IMR-90 (cell line): ENCODE data around the gene FARS2. TPM values are rescaled to one million over a fixed set of nuclear protein-coding genes. Genes with fewer than 3 reads are reported as not detected.

ENCODE experiments used
- ATAC-seq: fragments of 200-7000 bp; cut with Tn5 transposase; 2 replicates; pipeline ENCODE4 v1.9.1; 2020; ENCODE audit warnings: low read depth, mild to moderate bottlenecking, moderate library complexity
- BruUV-seq: library from RNA; stranded (reverse); fragments of 400-500 nt; replicated peaks from 2 replicates; lab custom pipeline; 2021; lab: Mats Ljungman, UMichigan
- CTCF ChIA-PET: fragments of 300-600 bp; formaldehyde crosslinking; extraction: SDS; loops from one replicate; lab custom pipeline; 2021; ENCODE audit warnings: antibody characterized with exemption; lab: Yijun Ruan, JAX
- POLR2A ChIA-PET: fragments of 300-600 bp; sonication (Branson Sonifier 250); formaldehyde crosslinking; loops from one replicate; lab custom pipeline; 2022; ENCODE audit warnings: antibody characterized with exemption; ENCODE audit not compliant: unreplicated experiment; lab: Charles Lee
- DNase-seq: peaks from one replicate; pipeline ENCODE4 v3.0.0; 2013
- H2AFZ ChIP-seq: replicated peaks from 2 replicates; pipeline ENCODE3; 2013; ENCODE audit warnings: low read length, mild to moderate bottlenecking; ENCODE audit not compliant: poor library complexity
- H2AK5ac ChIP-seq: 2 replicates; pipeline ENCODE4 v1.6.1; 2013; ENCODE audit warnings: low read depth, low read length, inconsistent platforms
- H2AK9ac ChIP-seq: replicated peaks from 2 replicates; pipeline ENCODE3; 2013; ENCODE audit warnings: mild to moderate bottlenecking, low read depth, low read length, moderate library complexity; ENCODE audit not compliant: poor library complexity
- H2BK120ac ChIP-seq: 2 replicates; pipeline ENCODE4 v1.6.1; 2013; ENCODE audit warnings: low read depth, low read length, inconsistent platforms
- H2BK15ac ChIP-seq: 3 replicates; pipeline ENCODE4 v1.6.1; 2013; ENCODE audit warnings: low read depth, low read length, inconsistent platforms
- H2BK20ac ChIP-seq: 2 replicates; pipeline ENCODE4 v1.6.1; 2013; ENCODE audit warnings: low read depth, mild to moderate bottlenecking, inconsistent platforms, low read length, moderate library complexity
- H2BK5ac ChIP-seq: 2 replicates; pipeline ENCODE4 v1.6.1; 2013; ENCODE audit warnings: mild to moderate bottlenecking, low read depth, low read length, inconsistent platforms; ENCODE audit not compliant: poor library complexity, severe bottlenecking
- H3K14ac ChIP-seq: replicated peaks from 2 replicates; pipeline ENCODE4 v1.6.1; 2013; ENCODE audit warnings: low read depth, low read length, inconsistent platforms
- H3K18ac ChIP-seq: 2 replicates; pipeline ENCODE4 v1.6.1; 2013; ENCODE audit warnings: low read depth, low read length, control low read depth
- H3K23ac ChIP-seq: 2 replicates; pipeline ENCODE4 v1.6.1; 2013; ENCODE audit warnings: low read depth, low read length, inconsistent platforms
- H3K27ac ChIP-seq: 2 replicates; pipeline ENCODE4 v1.5.1; 2013; ENCODE audit warnings: mild to moderate bottlenecking, control low read depth, low read length; ENCODE audit not compliant: insufficient read depth
- H3K27me3 ChIP-seq: 2 replicates; pipeline ENCODE4 v1.6.1; 2013; ENCODE audit warnings: low read length; ENCODE audit not compliant: control insufficient read depth, insufficient read depth
- H3K36me3 ChIP-seq: 2 replicates; pipeline ENCODE4 v1.6.1; 2013; ENCODE audit warnings: low read length, mixed read lengths; ENCODE audit not compliant: control insufficient read depth, insufficient read depth
- H3K4ac ChIP-seq: 2 replicates; pipeline ENCODE4 v1.6.1; 2013; ENCODE audit warnings: low read depth, low read length, inconsistent platforms
- H3K4me1 ChIP-seq: 2 replicates; pipeline ENCODE4 v1.6.1; 2013; ENCODE audit warnings: low read length, mixed read lengths; ENCODE audit not compliant: control insufficient read depth, insufficient read depth
- H3K4me2 ChIP-seq: 2 replicates; pipeline ENCODE4 v1.6.1; 2013; ENCODE audit warnings: low read depth, mild to moderate bottlenecking, control low read depth, low read length, moderate library complexity
- H3K4me3 ChIP-seq: 2 replicates; pipeline ENCODE4 v1.5.1; 2013; ENCODE audit warnings: low read depth, mild to moderate bottlenecking, control low read depth, low read length, moderate library complexity; ENCODE audit not compliant: insufficient read depth
- H3K56ac ChIP-seq: 2 replicates; pipeline ENCODE4 v1.6.1; 2013; ENCODE audit warnings: low read length, inconsistent platforms; ENCODE audit not compliant: insufficient read depth; ENCODE audit errors: extremely low read depth
- H3K79me1 ChIP-seq, 2 experiments: 2 replicates each; pipeline ENCODE4 v1.6.1; 2013; ENCODE audit warnings: low read length in 2 of 2, inconsistent platforms in 1 of 2, low read depth in 1 of 2
- H3K9ac ChIP-seq: 2 replicates; pipeline ENCODE4 v1.6.1; 2013; ENCODE audit warnings: low read depth, low read length, control low read depth
- H3K9me1 ChIP-seq: 2 replicates; pipeline ENCODE4 v1.6.1; 2013; ENCODE audit warnings: low read length, inconsistent platforms; ENCODE audit not compliant: insufficient read depth
- H3K9me3 ChIP-seq: 2 replicates; pipeline ENCODE4 v1.6.1; 2013; ENCODE audit warnings: low read length; ENCODE audit not compliant: control insufficient read depth, insufficient read depth
- H4K20me1 ChIP-seq: 2 replicates; pipeline ENCODE4 v1.6.1; 2013; ENCODE audit warnings: low read length, inconsistent platforms; ENCODE audit not compliant: insufficient read depth
- H4K5ac ChIP-seq: 2 replicates; pipeline ENCODE4 v1.6.1; 2013; ENCODE audit warnings: mild to moderate bottlenecking, low read depth, low read length, control low read depth
- H4K8ac ChIP-seq, 2 experiments: 2 replicates each; pipeline ENCODE4 v1.6.1; 2013; ENCODE audit warnings: low read depth in 2 of 2, low read length in 2 of 2, control low read depth in 1 of 2, inconsistent platforms in 1 of 2
- H4K91ac ChIP-seq: 2 replicates; pipeline ENCODE4 v1.6.1; 2013; ENCODE audit warnings: low read depth, low read length, inconsistent platforms; ENCODE audit not compliant: insufficient read depth
- POLR2A ChIP-seq: IDR thresholded peaks from 2 replicates; pipeline ENCODE4 v1.6.1; 2012; ENCODE audit warnings: mild to moderate bottlenecking, low read depth, low read length
- RFX5 ChIP-seq: IDR thresholded peaks from 2 replicates; pipeline ENCODE4 v1.8.0; 2012; ENCODE audit warnings: low read depth, mild to moderate bottlenecking, low read length, moderate library complexity
- SMC3 ChIP-seq: fragments of 150-350 bp; IDR thresholded peaks from 2 replicates; pipeline ENCODE4 v1.6.1; 2016; ENCODE audit warnings: low read depth, mild to moderate bottlenecking, antibody characterized with exemption, low read length, moderate library complexity
- WGBS, 2 experiments: methylation state at CpG; one replicate each; pipeline versions ENCODE4 v1.1.5 to v1.1.7; 2013; ENCODE audit warnings: missing lambda C conversion rate in 2 of 2; ENCODE audit not compliant: insufficient read length in 1 of 2; ENCODE audit errors: extremely low coverage in 2 of 2; 5-methylcytosine and 5-hydroxymethylcytosine counted together
- dilution Hi-C: fragments of 300-500 bp; cut with HindIII; formaldehyde crosslinking; loops from one replicate; pipeline ENCODE4 v1.14.3; 2018; ENCODE audit warnings: low sequenced_read_pairs; ENCODE audit not compliant: unreplicated experiment
- in situ Hi-C: fragments of 300-500 bp; cut with MboI; formaldehyde crosslinking; loops from 3 replicates; pipeline ENCODE4 v1.14.3; 2019; ENCODE audit warnings: low sequenced_read_pairs, inconsistent platforms, mixed read lengths
- intact Hi-C: fragments of 100-400 bp; cut with micrococcal nuclease; formaldehyde crosslinking; loops from 2 replicates; pipeline ENCODE4 v1.10.0; 2022
- polyA plus RNA-seq, 3 experiments: library from polyadenylated mRNA; depleted of rRNA; stranded (reverse); fragments of >200 nt; gene quantifications; 2 replicates each; pipeline ENCODE4 v1.2.3, GENCODE V29; 2012; ENCODE audit warnings: low replicate concordance in 1 of 3
- total RNA-seq: library from RNA; depleted of rRNA; stranded (reverse); fragments of >200 nt; gene quantifications from 2 replicates; pipeline ENCODE4 v1.2.3, GENCODE V29; 2012

Gene FARS2
- total and polyA plus RNA-seq, 2 of the 4 experiments (the other 2 are of a cell fraction) = 12.1 to 28.9 TPM

DNA sequence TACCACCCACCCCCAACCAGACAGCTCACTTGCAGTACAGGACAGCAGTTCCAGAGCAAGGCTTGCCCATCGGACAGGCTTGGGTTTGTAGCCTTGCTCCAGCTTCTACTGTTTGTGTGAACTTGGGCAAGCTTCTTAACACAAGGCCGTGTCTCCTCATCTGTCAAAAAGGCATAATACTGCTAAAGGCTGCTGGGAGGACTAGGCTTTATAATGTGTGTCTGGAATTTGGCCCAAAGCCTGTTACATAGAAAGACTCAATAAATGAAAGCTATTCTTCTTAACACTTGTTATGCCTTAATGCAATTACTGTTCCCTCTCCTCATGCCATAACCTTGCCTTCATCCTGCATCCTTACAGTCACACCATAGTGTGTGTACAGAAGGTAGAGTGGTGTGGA, 44.0 kb upstream of the FARS2 start:
- Histone ChIP-seq H2BK20ac (no peak overlapping the region), H2AFZ (no peak overlapping the region), H3K4ac (no peak overlapping the region), H3K23ac (no peak overlapping the region), H3K27me3 (no peaks in the 10 kb centered on the region), H4K5ac (no peak overlapping the region), H2AK9ac (no peak overlapping the region), H3K9me3 (no peaks in the 10 kb centered on the region), H2BK15ac (no peak overlapping the region), H3K4me3 (no peak overlapping the region), H3K4me1 (peaks cover 8% of the 10 kb centered on the region; the same call in 1 of the 2 replicates), H2BK120ac (no peak overlapping the region), H2AK5ac (no peak overlapping the region), H4K20me1 (no peaks in the 10 kb centered on the region), H3K79me1 (peaks cover 0 to 7% of the 10 kb centered on the region in 2 experiments; a peak in 2 of 4 replicates), H3K36me3 (0 out of 2 replicates have a peak, but pooled peaks cover 2% of the 10 kb centered on the region), H4K91ac (no peak overlapping the region), H3K4me2 (no peak overlapping the region), H3K18ac (no peak overlapping the region), H3K14ac (no peak overlapping the region), H3K27ac (no peak overlapping the region), H4K8ac (no peak overlapping the region), H2BK5ac (no peak overlapping the region), H3K56ac (no peak overlapping the region), H3K9me1 (peaks cover 18% of the 10 kb centered on the region; the same call in 1 of the 2 replicates), H3K9ac (no peak overlapping the region)
- 40% methylated on average over 1 of the region's 2 CpGs; no CpG with 5 or more reads in 1 of the 2 experiments for WGBS, 2 experiments
- dilution Hi-C loops (no loop called here), intact Hi-C loops (no loop called here), in situ Hi-C loops (loop anchor here (25.0 kb wide), 1 partner anchor 1320 kb away; no protein-coding TSS in a partner anchor)
- no TSS peak for BruUV-seq
- DNase-seq (no peak), ATAC-seq (no peak)
- ChIA-PET CTCF (interaction anchor here (0.8 kb wide), 1 partner anchor 74 kb away, joined by 4 read pairs; no protein-coding TSS in a partner anchor), POLR2A (no interaction called here)
- TF ChIP-seq POLR2A = no peak
- TF ChIP-seq RFX5 = no peak
- no peak for TF ChIP-seq SMC3
